ENCODE measurements around the gene CLEC3B.

Gene CLEC3B

GRCh38 chr3:45003406-45003805, 22.7 kb upstream of the CLEC3B start:
- no peak for DNase-seq (ENCODE audit: low read depth in 2 of 2)

GRCh38 chr3:45003859-45004258, 22.2 kb upstream of the CLEC3B start:
- DNase-seq (ENCODE audit: low read depth in 2 of 2), result no peak

GRCh38 chr3:45007091-45007490, 19.0 kb upstream of the CLEC3B start:
- no peak for DNase-seq (ENCODE audit: low read depth in 2 of 2)

- DNase-seq (ENCODE audit: low read depth in 2 of 2), result no peak
These were observed 18.0 kb upstream of the CLEC3B start for GRCh38 chr3:45008117-45008516.

GRCh38 chr3:45009868-45010267, 16.2 kb upstream of the CLEC3B start:
- no peak for DNase-seq (ENCODE audit: low read depth in 2 of 2)

GRCh38 chr3:45010811-45011333, 15.2 kb upstream of the CLEC3B start:
- DNase-seq (ENCODE audit: low read depth in 2 of 2), result no peak

GRCh38 chr3:45011756-45012508, 14.2 kb upstream of the CLEC3B start:
- DNase-seq (ENCODE audit: low read depth in 2 of 2), result no peak

- no peak for DNase-seq (ENCODE audit: low read depth in 2 of 2)
These were observed 13.5 kb upstream of the CLEC3B start for GRCh38 chr3:45012577-45012976.

- no peak for DNase-seq (ENCODE audit: low read depth in 2 of 2)
These were observed 9.2 kb upstream of the CLEC3B start for GRCh38 chr3:45016916-45017315.

- DNase-seq (ENCODE audit: low read depth in 2 of 2), result no peak
These were observed 8.3 kb upstream of the CLEC3B start for GRCh38 chr3:45017821-45018220.

GRCh38 chr3:45020534-45020933, 5.6 kb upstream of the CLEC3B start:
- no peak for DNase-seq (ENCODE audit: low read depth in 2 of 2)

- DNase-seq (ENCODE audit: low read depth in 2 of 2), result no peak
These were observed 4.4 kb upstream of the CLEC3B start for GRCh38 chr3:45021524-45022297.

- DNase-seq (ENCODE audit: low read depth in 2 of 2), result no peak
These were observed 2.4 kb upstream of the CLEC3B start for GRCh38 chr3:45023675-45024074.

GRCh38 chr3:45024542-45025255, 1.4 kb upstream of the CLEC3B start:
- DNase-seq (ENCODE audit: low read depth in 2 of 2), result no peak

- no peak for DNase-seq (ENCODE audit: low read depth in 2 of 2)
These were observed 854 bp downstream of the CLEC3B start for GRCh38 chr3:45026957-45027356.

GRCh38 chr3:45027441-45027840, 1.3 kb downstream of the CLEC3B start:
- no peak for DNase-seq (ENCODE audit: low read depth in 2 of 2)

GRCh38 chr3:45029216-45029615, 3.1 kb downstream of the CLEC3B start:
- DNase-seq (ENCODE audit: low read depth in 2 of 2), result no peak

GRCh38 chr3:45029661-45030060, 3.6 kb downstream of the CLEC3B start:
- no peak for DNase-seq (ENCODE audit: low read depth in 2 of 2)

GRCh38 chr3:45031531-45031930, 5.4 kb downstream of the CLEC3B start:
- no peak for DNase-seq (ENCODE audit: low read depth in 2 of 2)

- DNase-seq (ENCODE audit: low read depth in 2 of 2), result no peak
These were observed 6.0 kb downstream of the CLEC3B start for GRCh38 chr3:45032113-45032512.

GRCh38 chr3:45033791-45034190, 7.7 kb downstream of the CLEC3B start:
- no peak for DNase-seq (ENCODE audit: low read depth in 2 of 2)

GRCh38 chr3:45034612-45035252, 8.6 kb downstream of the CLEC3B start:
- no peak for DNase-seq (ENCODE audit: low read depth in 2 of 2)
